HUES48 (cell line): ENCODE results near the gene MPZ.

Experiments used
- H3K27ac ChIP-seq: one replicate; pipeline ENCODE4 v1.7.0; 2013; ENCODE audit warnings: low read depth, low read length, inconsistent platforms
- H3K27me3 ChIP-seq: 2 replicates; pipeline ENCODE4 v1.6.1; 2013; ENCODE audit warnings: mild to moderate bottlenecking, low read length; ENCODE audit not compliant: control insufficient read depth, insufficient read depth
- H3K36me3 ChIP-seq: 2 replicates; pipeline ENCODE4 v1.6.1; 2013; ENCODE audit warnings: low read length; ENCODE audit not compliant: control insufficient read depth, insufficient read depth
- H3K4me1 ChIP-seq: 2 replicates; pipeline ENCODE4 v1.6.1; 2013; ENCODE audit warnings: mild to moderate bottlenecking, low read length; ENCODE audit not compliant: control insufficient read depth, insufficient read depth
- H3K4me3 ChIP-seq: 2 replicates; pipeline ENCODE4 v1.5.1; 2013; ENCODE audit warnings: mild to moderate bottlenecking, low read depth, low read length
- H3K9ac ChIP-seq: 2 replicates; pipeline ENCODE4 v1.6.1; 2013; ENCODE audit warnings: mild to moderate bottlenecking, low read depth, low read length, moderate library complexity
- H3K9me3 ChIP-seq: 2 replicates; pipeline ENCODE4 v1.6.1; 2013; ENCODE audit warnings: low read length; ENCODE audit not compliant: control insufficient read depth, insufficient read depth

MPZ gene

DNA sequence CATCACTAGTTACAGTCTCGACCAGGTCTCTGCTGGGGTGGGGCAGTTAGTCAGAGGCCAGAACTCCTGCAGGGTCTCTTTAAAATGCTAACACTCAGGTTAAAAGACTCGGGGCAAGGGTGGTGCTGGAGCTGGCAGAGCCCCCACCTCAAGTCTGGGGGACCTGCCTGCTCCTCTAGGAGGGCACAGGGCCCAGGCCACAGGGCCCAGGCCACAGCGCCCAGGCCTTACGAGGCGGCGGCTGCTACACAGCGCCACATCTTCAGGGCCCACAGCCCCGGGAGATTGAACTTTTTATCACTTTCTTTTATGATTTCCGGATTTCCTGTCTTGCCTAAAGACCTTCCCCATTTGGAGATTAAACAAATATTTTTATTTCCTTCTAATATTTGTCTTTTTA, 10.4 kb downstream of the MPZ start:
- no peaks in the 10 kb centered on the region for H3K36me3 ChIP-seq
- H3K27me3 ChIP-seq = no peaks in the 10 kb centered on the region
- no peaks in the 10 kb centered on the region for H3K9me3 ChIP-seq
- H3K27ac ChIP-seq = no peak overlapping the region
- H3K4me3 ChIP-seq = no peak overlapping the region
- peaks cover 11% of the 10 kb centered on the region for H3K4me1 ChIP-seq
- no peak overlapping the region for H3K9ac ChIP-seq

DNA sequence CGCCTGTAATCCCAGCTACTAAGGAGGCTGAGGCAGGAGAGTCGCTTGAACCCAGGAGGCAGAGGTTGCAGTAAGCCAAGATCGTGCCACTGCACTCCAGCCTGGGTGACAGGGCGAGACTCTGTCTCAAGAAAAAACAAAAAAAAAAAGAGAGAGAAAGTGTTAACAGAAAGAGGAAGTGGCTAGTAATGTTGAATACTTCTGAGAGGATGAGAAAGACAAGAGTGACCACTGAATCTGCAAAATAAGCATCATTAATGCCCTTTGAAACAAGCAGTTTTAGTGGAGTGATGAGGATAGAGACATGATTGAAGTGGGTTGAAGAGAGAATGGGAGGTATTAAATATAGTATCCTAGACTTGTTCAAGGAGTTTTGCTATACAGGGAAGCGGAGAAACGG, 11.7 kb downstream of the MPZ start:
- no peaks in the 10 kb centered on the region for H3K27me3 ChIP-seq
- H3K4me1 ChIP-seq = no peaks in the 10 kb centered on the region; the same call in 1 of the 2 replicates
- no peak overlapping the region for H3K4me3 ChIP-seq
- no peaks in the 10 kb centered on the region for H3K9me3 ChIP-seq
- H3K36me3 ChIP-seq = no peaks in the 10 kb centered on the region
- no peak overlapping the region for H3K9ac ChIP-seq
- H3K27ac ChIP-seq = no peak overlapping the region

DNA sequence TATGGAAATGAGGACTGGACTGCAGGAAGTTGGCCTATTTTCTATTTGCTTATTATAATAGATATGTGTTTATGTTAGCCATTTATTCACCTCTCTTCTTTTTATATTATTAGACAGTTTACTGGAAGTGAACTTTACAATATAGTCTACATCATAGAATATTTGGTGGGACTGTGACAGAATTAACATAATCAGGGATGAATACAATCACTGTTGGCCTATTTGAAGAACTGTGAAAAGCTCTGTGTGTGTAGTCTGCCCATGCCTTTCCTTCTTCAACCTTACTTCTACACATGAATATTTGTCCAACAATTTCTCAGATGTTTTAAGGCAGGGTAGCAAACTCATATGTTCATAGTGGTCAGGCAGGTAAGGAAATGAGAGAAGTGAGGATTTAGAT, 12.4 kb downstream of the MPZ start:
- Histone ChIP-seq H3K36me3 (no peaks in the 10 kb centered on the region), H3K27ac (no peak overlapping the region), H3K27me3 (no peaks in the 10 kb centered on the region), H3K9me3 (no peaks in the 10 kb centered on the region), H3K4me3 (no peak overlapping the region), H3K9ac (no peak overlapping the region), H3K4me1 (no peaks in the 10 kb centered on the region; the same call in 1 of the 2 replicates)

DNA sequence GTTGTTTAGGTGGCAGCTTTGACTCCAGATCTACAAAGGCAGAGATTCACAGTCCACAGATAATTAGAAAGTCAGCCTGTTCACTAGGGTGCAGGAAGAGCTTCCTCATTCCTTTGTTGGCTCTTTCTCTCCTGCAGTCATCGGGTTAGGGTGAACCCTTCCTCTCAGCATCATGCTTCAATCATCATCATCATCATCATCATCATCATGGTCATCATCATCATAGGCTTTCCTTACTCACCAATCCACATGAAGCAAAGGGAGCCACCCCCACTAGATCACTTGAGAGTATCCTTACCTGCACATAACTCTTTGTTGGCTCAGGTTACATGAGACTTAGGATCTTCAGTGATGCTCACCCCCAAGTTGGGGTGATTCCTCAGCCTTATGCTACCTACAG, 19.0 kb downstream of the MPZ start:
- Histone ChIP-seq H3K4me3 (no peak overlapping the region), H3K27me3 (no peaks in the 10 kb centered on the region), H3K36me3 (no peaks in the 10 kb centered on the region), H3K27ac (no peak overlapping the region), H3K9me3 (no peaks in the 10 kb centered on the region), H3K4me1 (peaks cover 8% of the 10 kb centered on the region; the same call in 1 of the 2 replicates), H3K9ac (no peak overlapping the region)

DNA sequence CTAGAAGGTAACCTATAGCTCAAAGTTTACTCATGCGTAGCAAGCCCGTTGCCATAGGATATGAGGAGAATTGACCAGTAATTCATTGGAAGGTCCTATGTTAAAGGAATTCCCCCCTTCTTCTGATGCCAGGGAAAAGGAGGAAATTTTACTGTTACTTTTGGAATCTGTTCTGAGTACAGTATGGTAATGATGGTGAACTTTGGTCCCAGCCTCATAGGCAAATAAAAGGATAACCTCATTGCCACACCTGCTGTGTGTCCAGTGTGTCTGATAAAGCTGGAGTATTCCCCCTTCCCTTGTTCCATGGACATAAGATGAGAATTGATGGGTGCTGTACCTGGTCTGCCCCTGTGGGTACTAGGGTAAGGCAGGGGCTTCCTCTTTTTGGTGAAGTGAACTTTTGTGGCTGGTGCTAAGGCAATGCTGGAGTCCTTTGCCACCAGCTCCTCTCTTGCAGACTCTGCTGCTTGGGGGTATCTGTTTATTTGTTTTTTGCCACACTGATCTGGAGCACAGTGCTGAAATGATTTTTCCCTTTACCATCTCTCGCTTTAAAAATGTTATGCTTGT, 22.2 kb downstream of the MPZ start:
- H3K4me3 ChIP-seq = no peak overlapping the region
- peaks cover 20% of the 10 kb centered on the region; the same call in 1 of the 2 replicates for H3K4me1 ChIP-seq
- no peak overlapping the region for H3K9ac ChIP-seq
- H3K36me3 ChIP-seq = no peaks in the 10 kb centered on the region
- no peaks in the 10 kb centered on the region for H3K9me3 ChIP-seq
- H3K27ac ChIP-seq = no peak overlapping the region
- H3K27me3 ChIP-seq = no peaks in the 10 kb centered on the region

DNA sequence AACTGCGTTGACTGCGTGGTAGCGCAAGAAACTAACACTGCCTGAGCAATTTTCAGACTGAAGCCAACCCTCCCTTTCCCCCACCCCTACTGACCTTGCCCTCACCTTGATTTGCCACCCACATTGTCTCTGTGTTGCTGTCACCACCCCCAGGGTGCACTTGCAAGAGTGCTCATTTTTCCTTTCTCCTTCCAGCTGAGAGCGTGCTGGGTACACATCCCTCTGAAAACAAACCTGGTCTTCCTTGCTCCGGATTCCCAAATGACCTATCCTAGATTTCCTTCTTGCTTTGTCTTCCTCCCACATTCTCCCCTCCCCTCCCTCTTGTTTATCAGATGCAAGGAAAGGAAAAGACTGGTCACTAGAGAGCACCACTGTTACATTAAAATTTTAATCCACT, 24.2 kb downstream of the MPZ start:
- H3K27me3 ChIP-seq = no peaks in the 10 kb centered on the region

DNA sequence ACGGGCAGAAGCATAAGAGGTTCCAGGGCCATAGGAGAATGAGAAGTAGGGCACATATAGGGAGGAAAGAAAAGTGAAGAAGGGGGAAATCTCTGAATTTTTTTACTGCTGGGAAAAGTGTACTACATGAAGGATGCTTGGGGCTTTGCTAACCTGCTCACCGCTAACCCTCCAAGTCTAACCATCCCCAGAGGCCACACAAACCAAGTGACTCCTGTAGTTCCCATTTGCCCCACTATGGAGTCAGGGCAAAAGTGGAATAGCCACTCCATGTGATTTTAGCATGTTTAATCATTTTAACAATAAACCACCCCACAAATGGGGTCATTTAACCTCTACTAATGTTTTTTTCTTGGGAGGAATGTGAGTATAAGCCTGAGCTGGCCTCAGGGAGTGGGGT, 24.7 kb downstream of the MPZ start:
- Histone ChIP-seq H3K9me3 (no peaks in the 10 kb centered on the region), H3K27me3 (no peaks in the 10 kb centered on the region), H3K9ac (no peak overlapping the region), H3K4me1 (peaks cover 13% of the 10 kb centered on the region; the same call in 1 of the 2 replicates), H3K36me3 (no peaks in the 10 kb centered on the region), H3K27ac (no peak overlapping the region), H3K4me3 (no peak overlapping the region)

More for the DNA sequence above, 24.2 kb downstream of the MPZ start:
- peaks cover 13% of the 10 kb centered on the region; the same call in 1 of the 2 replicates for H3K4me1 ChIP-seq
- no peak overlapping the region for H3K9ac ChIP-seq
- no peak overlapping the region for H3K27ac ChIP-seq
- no peaks in the 10 kb centered on the region for H3K9me3 ChIP-seq
- no peak overlapping the region for H3K4me3 ChIP-seq
- no peaks in the 10 kb centered on the region for H3K36me3 ChIP-seq

DNA sequence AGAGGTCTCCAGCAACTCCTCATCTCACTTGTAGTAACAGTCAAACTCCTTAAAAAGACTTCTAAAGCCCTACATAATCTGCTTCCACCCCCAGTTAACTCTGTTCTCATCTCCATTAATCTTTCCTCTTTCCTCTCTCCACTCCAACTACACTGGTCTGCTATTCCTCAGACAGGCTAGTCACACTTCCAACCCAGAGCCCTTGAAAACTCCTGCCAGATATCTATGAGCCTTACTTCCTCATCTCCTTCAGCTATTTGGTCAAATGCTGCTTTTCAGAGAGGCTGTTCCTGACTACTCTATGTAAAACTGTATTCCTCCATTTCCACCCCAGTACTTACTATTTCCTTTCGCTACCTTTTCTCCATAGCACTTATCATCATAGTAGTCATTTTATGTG, 26.8 kb downstream of the MPZ start:
- Histone ChIP-seq H3K4me3 (no peak overlapping the region), H3K27me3 (no peaks in the 10 kb centered on the region), H3K36me3 (no peaks in the 10 kb centered on the region), H3K27ac (no peak overlapping the region), H3K4me1 (peaks cover 13% of the 10 kb centered on the region; the same call in 1 of the 2 replicates), H3K9me3 (no peaks in the 10 kb centered on the region), H3K9ac (no peak overlapping the region)

DNA sequence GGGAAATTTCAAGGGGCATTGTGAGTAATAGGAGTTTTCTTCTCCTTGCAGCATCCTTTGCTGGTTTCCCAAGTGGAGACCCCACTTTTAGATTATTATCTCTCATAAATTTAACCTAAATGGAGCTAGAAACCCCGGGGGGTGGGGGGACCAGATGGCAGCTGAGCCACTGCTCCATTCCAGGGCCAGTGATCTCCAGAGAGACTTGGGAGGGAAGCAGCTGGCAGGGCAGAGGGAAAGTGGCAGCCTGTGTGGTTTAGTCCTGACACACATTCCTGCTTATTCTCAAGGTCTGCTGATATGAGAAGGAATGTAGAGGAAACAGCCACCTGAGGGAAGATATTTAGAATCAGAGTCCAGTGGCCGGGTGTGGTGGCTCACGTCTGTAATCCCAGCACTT, 34.9 kb downstream of the MPZ start:
- no peak overlapping the region for H3K27ac ChIP-seq
- H3K9me3 ChIP-seq = no peaks in the 10 kb centered on the region
- no peaks in the 10 kb centered on the region for H3K36me3 ChIP-seq
- no peaks in the 10 kb centered on the region; the same call in 1 of the 2 replicates for H3K27me3 ChIP-seq
- no peak overlapping the region for H3K9ac ChIP-seq
- H3K4me3 ChIP-seq = no peak overlapping the region
- H3K4me1 ChIP-seq = no peaks in the 10 kb centered on the region

DNA sequence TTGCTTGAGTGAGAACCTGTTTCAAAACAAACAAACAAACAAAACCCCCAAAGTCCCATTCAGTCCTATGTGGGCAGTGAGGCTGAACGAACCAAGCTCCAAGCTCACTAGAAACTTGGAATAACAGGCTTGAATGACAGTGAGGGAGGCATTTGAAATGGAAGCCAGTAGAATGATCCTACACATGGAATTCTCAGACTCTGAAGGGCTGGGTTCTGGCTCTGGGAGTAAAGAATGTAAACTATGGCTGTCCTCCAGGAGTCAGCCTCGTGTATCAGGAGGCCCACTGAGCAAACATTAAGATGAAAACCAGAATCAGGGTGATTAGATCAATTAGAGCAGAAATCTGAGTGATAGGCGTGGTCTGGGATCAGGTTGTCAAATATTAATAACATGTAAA, 36.4 kb downstream of the MPZ start:
- Histone ChIP-seq H3K9me3 (no peaks in the 10 kb centered on the region), H3K27me3 (no peaks in the 10 kb centered on the region; the same call in 1 of the 2 replicates), H3K4me1 (no peaks in the 10 kb centered on the region), H3K9ac (no peak overlapping the region), H3K4me3 (no peak overlapping the region), H3K27ac (no peak overlapping the region), H3K36me3 (no peaks in the 10 kb centered on the region)

DNA sequence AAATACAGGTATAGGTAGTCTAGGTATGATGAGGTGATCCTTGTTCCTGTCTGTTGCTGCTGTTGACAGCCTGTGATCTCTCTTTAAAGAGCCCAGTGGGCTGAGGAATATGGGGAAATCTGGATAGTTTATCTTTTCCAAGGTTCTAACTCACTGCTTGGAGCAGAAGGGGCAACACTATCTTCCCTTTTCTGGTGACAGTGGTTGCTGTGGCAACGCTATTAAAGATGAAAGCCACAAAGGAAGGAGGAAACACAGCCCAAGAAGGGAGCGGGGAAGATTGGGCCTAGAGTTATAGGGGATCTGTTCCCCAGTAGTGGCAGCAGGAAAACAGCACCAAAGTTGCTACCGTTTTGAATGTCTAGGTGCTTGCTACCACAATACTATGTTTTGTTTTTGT, 42.4 kb downstream of the MPZ start:
- Histone ChIP-seq H3K4me3 (no peak overlapping the region), H3K9me3 (no peaks in the 10 kb centered on the region), H3K27me3 (no peaks in the 10 kb centered on the region), H3K36me3 (no peaks in the 10 kb centered on the region), H3K4me1 (peaks cover 8% of the 10 kb centered on the region), H3K9ac (no peak overlapping the region), H3K27ac (no peak overlapping the region)
